SK-N-MC (cell line): ENCODE measurements around the gene LRRFIP1.

Source experiments
- DNase-seq: peaks from one replicate; pipeline ENCODE4 v3.0.0-alpha.2; 2011; ENCODE audit warnings: low read depth, low spot score
- H3K27ac ChIP-seq: fragments of 200-600 bp; sonication (generic); 2 replicates; pipeline ENCODE4 v1.5.1; 2016; ENCODE audit warnings: mixed run types
- H3K36me3 ChIP-seq: fragments of 200-600 bp; sonication (generic); 2 replicates; pipeline ENCODE4 v1.6.1; 2017; ENCODE audit warnings: antibody characterized with exemption, low read length, mixed read lengths; ENCODE audit not compliant: insufficient read depth
- H3K4me3 ChIP-seq: fragments of 200-600 bp; sonication (generic); 2 replicates; pipeline ENCODE4 v1.5.1; 2016
- H3K9ac ChIP-seq: fragments of 200-600 bp; sonication (generic); 2 replicates; pipeline ENCODE4 v1.8.0; 2017; ENCODE audit warnings: mixed run types, mixed read lengths; ENCODE audit not compliant: insufficient read length
- H3K9me3 ChIP-seq: fragments of 200-600 bp; sonication (generic); 2 replicates; pipeline ENCODE4 v1.6.1; 2017; ENCODE audit warnings: low read depth, mild to moderate bottlenecking, antibody characterized with exemption, low read length, moderate library complexity, mixed read lengths
- EZH2 ChIP-seq: fragments of 200-600 bp; sonication (generic); IDR thresholded peaks from one replicate; pipeline ENCODE4 v1.6.1; 2017; ENCODE audit warnings: antibody characterized with exemption
- FOXP2 ChIP-seq: optimal IDR thresholded peaks from 2 replicates; pipeline ENCODE3; 2011; ENCODE audit warnings: mild to moderate bottlenecking, moderate library complexity; ENCODE audit not compliant: insufficient read depth; ENCODE audit errors: extremely low read length, control extremely low read depth
- POLR2AphosphoS5 ChIP-seq: IDR thresholded peaks from 2 replicates; pipeline ENCODE4 v1.6.1; 2012; ENCODE audit warnings: mild to moderate bottlenecking, low read depth, low read length, borderline replicate concordance

The LRRFIP1 gene

DNA sequence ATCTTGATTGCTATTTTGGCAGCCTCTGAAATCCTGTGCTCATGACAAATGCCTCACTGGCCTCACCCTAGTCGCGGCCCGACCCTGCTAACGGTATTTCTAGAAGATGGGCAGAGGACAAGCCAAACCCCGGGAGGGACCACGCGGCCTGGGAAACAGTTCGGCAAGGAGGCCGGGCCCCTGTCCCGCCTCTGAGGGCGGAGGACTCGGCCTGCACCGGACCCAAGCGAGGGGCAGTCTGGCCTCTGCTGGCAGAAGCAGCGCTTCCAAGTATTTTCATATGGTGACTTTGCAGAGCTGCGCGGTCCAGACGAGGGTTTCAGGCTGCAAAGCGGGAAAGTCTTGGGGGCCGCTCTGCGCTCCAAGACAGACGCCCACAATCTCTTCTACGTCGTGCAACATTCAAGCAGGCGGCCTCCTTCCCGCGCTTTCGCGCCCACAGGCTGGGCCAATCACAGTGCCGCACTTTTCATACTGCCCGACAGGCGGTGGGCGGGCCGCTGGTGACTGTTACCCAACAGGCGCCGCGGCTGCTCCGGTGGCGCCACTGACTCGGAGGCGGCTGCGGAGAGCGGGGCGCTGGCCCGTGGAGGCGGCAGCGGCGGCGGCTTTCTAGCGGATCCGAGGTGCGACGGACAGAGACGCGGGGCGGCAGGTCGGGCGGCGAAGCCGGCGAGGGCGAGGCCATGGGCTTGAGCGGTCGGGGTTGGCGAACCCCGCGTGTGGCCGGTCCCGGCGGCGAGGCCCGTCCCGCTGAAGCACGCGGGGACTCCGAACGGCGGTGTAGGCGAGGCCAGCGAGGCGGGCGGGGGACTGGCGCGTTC, 171.1 kb downstream of the LRRFIP1 start, which contains the start of gene RBM44:
Gene RBM44, plus strand, starts transcription at position 544 of the 824 bp plus-strand sequence. CDS start 14,831 bp downstream, outside the sequence.
- no peak for DNase-seq
- Histone ChIP-seq H3K27ac (no peak within 1 kb of the TSS), H3K4me3 (no peak within 1 kb of the TSS), H3K9ac (no peak within 1 kb of the TSS), H3K9me3 (no peaks in the 10 kb centered on the region), H3K36me3 (no peaks in the 10 kb centered on the region)
- no peak for TF ChIP-seq EZH2
- no peak for TF ChIP-seq POLR2AphosphoS5
- TF ChIP-seq FOXP2, result no peak

GRCh38 chr2:237799060-237799428, 171.7 kb downstream of the LRRFIP1 start:
- no peak for DNase-seq

DNA sequence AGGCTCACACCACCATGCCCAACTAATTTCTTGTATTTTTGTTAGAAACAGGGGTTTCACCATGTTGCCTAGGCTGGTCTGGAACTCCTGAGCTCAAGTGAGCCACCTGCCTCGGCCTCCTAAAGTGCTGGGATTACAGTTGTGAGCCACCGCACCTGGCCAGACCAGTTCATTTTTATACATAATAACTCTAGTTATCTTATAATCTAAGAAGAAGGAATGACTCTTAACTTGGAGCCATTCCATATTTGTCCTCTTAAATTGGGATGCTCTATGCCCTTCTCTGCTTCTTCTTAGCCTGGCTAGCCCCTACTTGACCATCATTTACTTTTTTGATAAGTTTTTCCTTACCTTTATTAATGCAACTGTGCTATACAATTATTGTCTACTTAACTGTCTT, 174.1 kb downstream of the LRRFIP1 start:
- no peak overlapping the region for H3K9ac ChIP-seq
- H3K36me3 ChIP-seq, result no peaks in the 10 kb centered on the region
- H3K27ac ChIP-seq, result no peak overlapping the region
- no peak overlapping the region for H3K4me3 ChIP-seq
- H3K9me3 ChIP-seq, result no peaks in the 10 kb centered on the region
- DNase-seq, result no peak
- no peak for TF ChIP-seq POLR2AphosphoS5
- no peak for TF ChIP-seq FOXP2
- TF ChIP-seq EZH2, result no peak

More at GRCh38 chr2:237799060-237799428, 171.7 kb downstream of the LRRFIP1 start:
- Histone ChIP-seq H3K27ac (no peak overlapping the region), H3K9me3 (no peaks in the 10 kb centered on the region), H3K9ac (no peak overlapping the region), H3K4me3 (no peak overlapping the region), H3K36me3 (no peaks in the 10 kb centered on the region)
- TF ChIP-seq EZH2 (no peak), POLR2AphosphoS5 (no peak), FOXP2 (no peak)

DNA sequence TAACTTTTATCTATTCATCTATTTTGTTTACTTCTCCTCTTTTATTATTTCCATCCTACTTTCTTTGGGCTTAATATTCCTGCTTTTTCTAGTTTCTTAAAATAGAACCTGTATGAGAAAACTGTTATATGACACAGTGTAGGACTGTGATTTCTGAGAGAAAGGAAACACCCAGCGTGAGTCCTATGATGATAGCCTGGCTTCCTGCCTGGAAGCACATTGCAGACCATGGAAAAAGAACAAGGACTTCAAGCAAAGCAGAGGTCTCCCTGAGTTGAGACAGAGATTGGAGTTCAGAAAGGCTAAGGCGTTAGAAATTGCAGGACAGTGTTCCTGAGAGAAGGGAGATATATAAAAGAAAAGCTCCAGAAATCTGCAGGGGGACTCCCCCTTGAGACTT, 178.9 kb downstream of the LRRFIP1 start:
- no peak for TF ChIP-seq POLR2AphosphoS5
- no peak for TF ChIP-seq FOXP2
- no peak for TF ChIP-seq EZH2
- Histone ChIP-seq H3K4me3 (peak overlapping the region; percentile 38; the same call in 1 of the 2 replicates), H3K27ac (peak overlapping the region; percentile 62), H3K9ac (peak overlapping the region; percentile 43), H3K36me3 (no peaks in the 10 kb centered on the region), H3K9me3 (no peaks in the 10 kb centered on the region)
- peak; percentile 56 for DNase-seq

GRCh38 chr2:237815637-237816036, 188.2 kb downstream of the LRRFIP1 start:
- no peak for TF ChIP-seq EZH2
- no peak for TF ChIP-seq FOXP2
- TF ChIP-seq POLR2AphosphoS5, result no peak
- no peaks in the 10 kb centered on the region for H3K36me3 ChIP-seq
- no peak overlapping the region for H3K9ac ChIP-seq
- DNase-seq, result no peak
- no peaks in the 10 kb centered on the region for H3K9me3 ChIP-seq
- peak overlapping the region; percentile 52 for H3K27ac ChIP-seq
- no peak overlapping the region for H3K4me3 ChIP-seq

GRCh38 chr2:237816531-237816930, 189.1 kb downstream of the LRRFIP1 start:
- Histone ChIP-seq H3K9me3 (no peaks in the 10 kb centered on the region), H3K27ac (peak overlapping the region; percentile 93; the same call in 1 of the 2 replicates), H3K9ac (no peak overlapping the region), H3K4me3 (no peak overlapping the region), H3K36me3 (no peaks in the 10 kb centered on the region)
- TF ChIP-seq FOXP2 (no peak), POLR2AphosphoS5 (no peak), EZH2 (no peak)
- no peak for DNase-seq

DNA sequence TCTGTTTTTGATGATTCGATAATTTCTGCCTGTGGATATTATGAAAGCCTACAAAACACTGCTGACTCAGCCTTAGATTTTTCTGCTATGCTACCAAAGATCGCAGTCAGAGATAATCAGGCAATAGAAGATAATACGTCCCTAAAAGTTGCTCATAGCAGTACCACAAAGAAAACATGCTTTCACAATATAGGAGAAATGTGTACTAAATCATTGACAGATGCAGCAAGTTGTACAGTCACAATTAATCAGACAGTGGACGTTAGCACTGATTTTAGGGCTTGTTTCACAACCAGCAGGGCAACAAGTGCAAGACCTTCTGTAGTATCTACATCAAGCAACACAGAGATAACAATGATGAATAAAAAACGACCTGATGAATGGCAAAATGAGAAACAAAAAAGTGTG, 190.7 kb downstream of the LRRFIP1 start:
- Histone ChIP-seq H3K4me3 (peak overlapping the region; percentile 70), H3K9me3 (no peaks in the 10 kb centered on the region), H3K9ac (peak overlapping the region; percentile 62), H3K27ac (peak overlapping the region; percentile 93), H3K36me3 (no peaks in the 10 kb centered on the region)
- no peak for TF ChIP-seq EZH2
- TF ChIP-seq POLR2AphosphoS5, result peak; percentile 71
- peak; percentile 87 for DNase-seq

DNA sequence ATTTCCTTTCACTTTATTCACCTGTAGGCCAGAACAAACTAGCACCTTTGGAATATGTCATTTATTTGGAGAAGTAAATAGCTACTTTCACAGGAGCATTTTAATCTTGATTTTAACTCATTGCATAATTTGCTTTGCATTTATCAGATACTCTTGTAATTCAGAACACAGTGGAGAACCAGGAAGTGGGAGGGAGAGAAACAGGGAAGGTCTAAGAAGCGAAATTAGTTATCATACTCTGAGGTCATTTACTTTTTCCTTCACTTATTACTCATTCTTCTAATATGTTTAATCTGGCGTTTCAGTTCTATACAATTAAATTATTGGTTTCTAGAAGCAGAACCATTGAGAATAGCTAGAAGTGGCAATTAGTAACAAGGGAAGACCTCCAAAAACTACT, 191.8 kb downstream of the LRRFIP1 start:
- H3K9ac ChIP-seq, result peak overlapping the region; percentile 62
- no peaks in the 10 kb centered on the region for H3K9me3 ChIP-seq
- H3K4me3 ChIP-seq, result peak overlapping the region; percentile 70
- peak overlapping the region; percentile 93 for H3K27ac ChIP-seq
- DNase-seq, result peak; percentile 40
- TF ChIP-seq POLR2AphosphoS5 (no peak), EZH2 (no peak), FOXP2 (no peak)
- H3K36me3 ChIP-seq, result no peaks in the 10 kb centered on the region

DNA sequence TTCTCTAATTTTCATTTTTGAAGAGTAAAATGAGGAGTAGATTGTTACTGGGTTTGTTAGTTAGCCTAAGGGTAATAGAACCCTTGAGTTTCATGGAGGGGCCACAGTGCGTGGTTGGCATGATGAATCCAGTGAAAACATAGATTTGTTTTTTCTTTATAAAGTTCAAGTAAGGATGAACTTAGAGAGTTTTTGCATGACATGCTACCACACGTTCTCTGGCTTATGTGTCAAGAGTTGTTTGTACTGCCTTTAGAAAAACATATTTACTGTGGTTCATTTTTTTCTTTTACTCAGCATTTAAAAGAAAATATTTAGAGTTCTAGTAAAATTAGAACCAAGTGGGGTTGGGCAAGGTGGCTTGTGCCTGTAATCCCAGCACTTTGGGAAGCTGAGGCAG, 193.0 kb downstream of the LRRFIP1 start:
- DNase-seq, result no peak
- no peaks in the 10 kb centered on the region for H3K9me3 ChIP-seq
- H3K9ac ChIP-seq, result no peak overlapping the region
- TF ChIP-seq FOXP2 (no peak), POLR2AphosphoS5 (no peak), EZH2 (no peak)
- peak overlapping the region; percentile 93 for H3K27ac ChIP-seq
- H3K4me3 ChIP-seq, result no peak overlapping the region
- H3K36me3 ChIP-seq, result no peaks in the 10 kb centered on the region
